Thyroid gland (tissue), 4 donors: ENCODE data around the gene PPIL6.

Experiments
- POLR2A ChIP-seq, 2 donors: fragments of 450-650 bp; IDR thresholded peaks; one replicate each; pipeline ENCODE4 v1.6.1; 2017; ENCODE audit warnings: antibody characterized with exemption in 2 of 2, mild to moderate bottlenecking in 2 of 2, moderate library complexity in 1 of 2
- TF ChIP-seq, protein P1 (sequence below), 6 experiments: fragments of 200-600 bp in 3 of 6; fragments of 450-650 bp in 3 of 6; sonication (generic) in 3 of 6; IDR thresholded peaks; one replicate each; pipeline ENCODE4 v1.5.1; 2016 to 2019; ENCODE audit warnings: antibody characterized with exemption in 6 of 6, mild to moderate bottlenecking in 2 of 6, inconsistent platforms in 1 of 6, moderate library complexity in 1 of 6

DNA sequence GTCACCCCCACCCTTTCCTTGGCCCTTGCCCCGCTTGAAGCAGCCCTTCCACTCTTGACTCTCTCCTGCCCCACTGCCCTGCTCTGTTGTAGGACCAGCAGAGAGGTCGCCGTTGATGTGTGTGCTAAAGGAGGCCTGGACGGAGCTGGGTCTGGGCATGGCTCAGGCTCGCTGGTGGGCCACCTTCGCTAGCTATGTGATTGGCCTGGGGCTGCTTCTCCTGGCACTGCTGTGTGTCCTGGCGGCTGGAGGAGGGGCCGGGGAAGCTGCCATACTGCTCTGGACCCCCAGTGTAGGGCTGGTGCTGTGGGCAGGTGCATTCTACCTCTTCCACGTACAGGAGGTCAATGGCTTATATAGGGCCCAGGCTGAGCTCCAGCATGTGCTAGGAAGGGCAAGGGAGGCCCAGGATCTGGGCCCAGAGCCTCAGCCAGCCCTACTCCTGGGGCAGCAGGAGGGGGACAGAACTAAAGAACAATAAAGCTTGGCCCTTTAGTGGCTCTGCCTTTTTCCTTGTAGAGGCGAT lies 3.1 kb upstream of the PPIL6 start:
- TF ChIP-seq, protein P1, sequence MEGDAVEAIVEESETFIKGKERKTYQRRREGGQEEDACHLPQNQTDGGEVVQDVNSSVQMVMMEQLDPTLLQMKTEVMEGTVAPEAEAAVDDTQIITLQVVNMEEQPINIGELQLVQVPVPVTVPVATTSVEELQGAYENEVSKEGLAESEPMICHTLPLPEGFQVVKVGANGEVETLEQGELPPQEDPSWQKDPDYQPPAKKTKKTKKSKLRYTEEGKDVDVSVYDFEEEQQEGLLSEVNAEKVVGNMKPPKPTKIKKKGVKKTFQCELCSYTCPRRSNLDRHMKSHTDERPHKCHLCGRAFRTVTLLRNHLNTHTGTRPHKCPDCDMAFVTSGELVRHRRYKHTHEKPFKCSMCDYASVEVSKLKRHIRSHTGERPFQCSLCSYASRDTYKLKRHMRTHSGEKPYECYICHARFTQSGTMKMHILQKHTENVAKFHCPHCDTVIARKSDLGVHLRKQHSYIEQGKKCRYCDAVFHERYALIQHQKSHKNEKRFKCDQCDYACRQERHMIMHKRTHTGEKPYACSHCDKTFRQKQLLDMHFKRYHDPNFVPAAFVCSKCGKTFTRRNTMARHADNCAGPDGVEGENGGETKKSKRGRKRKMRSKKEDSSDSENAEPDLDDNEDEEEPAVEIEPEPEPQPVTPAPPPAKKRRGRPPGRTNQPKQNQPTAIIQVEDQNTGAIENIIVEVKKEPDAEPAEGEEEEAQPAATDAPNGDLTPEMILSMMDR (IDR thresholded peaks at IDR 0.05): no peak
- TF ChIP-seq POLR2A (IDR thresholded peaks at IDR 0.05): no peak
